Measurements from ENCODE around the gene HSPA13. TPM values are rescaled to one million over a fixed set of nuclear protein-coding genes. Genes with fewer than 3 reads are reported as not detected.

HSPA13 gene
- polyA plus RNA-seq, 1 of the 3 experiments (the other 2 are of a cell fraction): 10.5 TPM

DNA sequence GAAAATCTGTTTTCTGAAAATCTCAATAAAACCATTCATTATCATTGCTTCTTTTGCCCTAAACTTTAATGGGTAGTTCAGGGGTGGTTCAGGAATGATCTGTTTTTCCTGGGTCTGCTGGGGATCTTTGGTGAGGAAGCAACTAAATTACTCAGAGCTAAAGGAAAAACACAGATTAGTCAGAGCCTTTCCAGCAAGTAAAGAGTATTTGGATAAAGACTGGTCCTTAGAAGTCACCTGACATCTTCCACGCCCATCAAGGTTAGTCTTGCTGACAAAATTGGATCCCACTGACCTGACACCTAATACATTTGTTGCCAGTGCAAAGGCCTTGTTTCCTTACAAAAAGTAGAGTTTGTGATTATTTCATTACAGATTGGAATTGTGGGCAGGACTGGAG is 24.2 kb downstream of the HSPA13 start:
- Histone ChIP-seq H3F3A (replicated peaks; ENCODE audit: insufficient read depth) (no peaks in the 10 kb centered on the region), H2AFZ (ENCODE audit: low read depth) (no peak overlapping the region), H3K4me2 (no peak overlapping the region), H3K9me3 (no peaks in the 10 kb centered on the region; the same call in 1 of the 2 replicates), H3K79me2 (ENCODE audit: insufficient read depth) (no peaks in the 10 kb centered on the region), H3K36me3 (replicated peaks in 1 of 2; ENCODE audit: control insufficient read depth in 1 of 2, insufficient read depth in 2 of 2, low read length in 1 of 2) (no peaks in the 10 kb centered on the region), H3K4me3 (ENCODE audit: low read depth in 2 of 2, low read length in 1 of 2) (no peak overlapping the region), H3K4me1 (ENCODE audit: control insufficient read depth in 1 of 2, insufficient read depth in 2 of 2, low read depth in 1 of 2, low read length in 1 of 2) (no peaks in the 10 kb centered on the region), H4K20me1 (ENCODE audit: insufficient read depth) (no peaks in the 10 kb centered on the region), H3K9ac (no peak overlapping the region), H3K9me2 (no peaks in the 10 kb centered on the region), H3K27me3 (ENCODE audit: insufficient read depth) (no peaks in the 10 kb centered on the region; the same call in 1 of the 2 replicates), H3K27ac (ENCODE audit: low read depth in 2 of 2, low read length in 1 of 2) (no peak overlapping the region)
- DNase-seq: no peak
- POLR2A ChIA-PET: no interaction called here
- TF ChIP-seq FOXJ3 (CRISPR knock-in tag; IDR thresholded peaks at IDR 0.05) (no peak), GATA2 (CRISPR knock-in tag; IDR thresholded peaks at IDR 0.05) (no peak), YY1 (IDR thresholded peaks at IDR 0.05; ENCODE audit: low read depth) (no peak), FOXM1 (IDR thresholded peaks at IDR 0.05; ENCODE audit: low read depth) (no peak), RCOR1 (IDR thresholded peaks at IDR 0.05; ENCODE audit: low read length) (no peak), FOSL2 (IDR thresholded peaks at IDR 0.05; ENCODE audit: borderline replicate concordance, low read depth) (no peak), NFIC (IDR thresholded peaks at IDR 0.05; ENCODE audit: borderline replicate concordance) (no peak), NRF1 (IDR thresholded peaks at IDR 0.05; ENCODE audit: low read depth, low read length) (no peak), SMC3 (IDR thresholded peaks at IDR 0.05; ENCODE audit: low read depth, low read length) (no peak), TCF12 (IDR thresholded peaks at IDR 0.05) (no peak), TAF1 (IDR thresholded peaks at IDR 0.05; ENCODE audit: borderline replicate concordance, low read depth, low read length) (no peak), MXI1 (IDR thresholded peaks at IDR 0.05; ENCODE audit: low read depth, low read length) (no peak), EP300 (IDR thresholded peaks at IDR 0.05; ENCODE audit: borderline replicate concordance in 1 of 2, low read depth in 1 of 2, low read length in 1 of 2) (no peak)
- TF ChIP-seq, protein P1, sequence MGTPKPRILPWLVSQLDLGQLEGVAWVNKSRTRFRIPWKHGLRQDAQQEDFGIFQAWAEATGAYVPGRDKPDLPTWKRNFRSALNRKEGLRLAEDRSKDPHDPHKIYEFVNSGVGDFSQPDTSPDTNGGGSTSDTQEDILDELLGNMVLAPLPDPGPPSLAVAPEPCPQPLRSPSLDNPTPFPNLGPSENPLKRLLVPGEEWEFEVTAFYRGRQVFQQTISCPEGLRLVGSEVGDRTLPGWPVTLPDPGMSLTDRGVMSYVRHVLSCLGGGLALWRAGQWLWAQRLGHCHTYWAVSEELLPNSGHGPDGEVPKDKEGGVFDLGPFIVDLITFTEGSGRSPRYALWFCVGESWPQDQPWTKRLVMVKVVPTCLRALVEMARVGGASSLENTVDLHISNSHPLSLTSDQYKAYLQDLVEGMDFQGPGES (IDR thresholded peaks at IDR 0.05; ENCODE audit: low read depth, low read length): no peak
- TF ChIP-seq, protein P2, sequence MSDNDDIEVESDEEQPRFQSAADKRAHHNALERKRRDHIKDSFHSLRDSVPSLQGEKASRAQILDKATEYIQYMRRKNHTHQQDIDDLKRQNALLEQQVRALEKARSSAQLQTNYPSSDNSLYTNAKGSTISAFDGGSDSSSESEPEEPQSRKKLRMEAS (IDR thresholded peaks at IDR 0.05; ENCODE audit: low read depth): no peak
- TF ChIP-seq, protein P3, sequence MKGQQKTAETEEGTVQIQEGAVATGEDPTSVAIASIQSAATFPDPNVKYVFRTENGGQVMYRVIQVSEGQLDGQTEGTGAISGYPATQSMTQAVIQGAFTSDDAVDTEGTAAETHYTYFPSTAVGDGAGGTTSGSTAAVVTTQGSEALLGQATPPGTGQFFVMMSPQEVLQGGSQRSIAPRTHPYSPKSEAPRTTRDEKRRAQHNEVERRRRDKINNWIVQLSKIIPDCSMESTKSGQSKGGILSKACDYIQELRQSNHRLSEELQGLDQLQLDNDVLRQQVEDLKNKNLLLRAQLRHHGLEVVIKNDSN (IDR thresholded peaks at IDR 0.05; ENCODE audit: borderline replicate concordance, low read depth): no peak
- TF ChIP-seq, protein P4, sequence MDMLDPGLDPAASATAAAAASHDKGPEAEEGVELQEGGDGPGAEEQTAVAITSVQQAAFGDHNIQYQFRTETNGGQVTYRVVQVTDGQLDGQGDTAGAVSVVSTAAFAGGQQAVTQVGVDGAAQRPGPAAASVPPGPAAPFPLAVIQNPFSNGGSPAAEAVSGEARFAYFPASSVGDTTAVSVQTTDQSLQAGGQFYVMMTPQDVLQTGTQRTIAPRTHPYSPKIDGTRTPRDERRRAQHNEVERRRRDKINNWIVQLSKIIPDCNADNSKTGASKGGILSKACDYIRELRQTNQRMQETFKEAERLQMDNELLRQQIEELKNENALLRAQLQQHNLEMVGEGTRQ (IDR thresholded peaks at IDR 0.05; ENCODE audit: borderline replicate concordance, low read depth, low read length): no peak
- CTCF ChIA-PET: no interaction called here
- WGBS (ENCODE audit: low lambda C conversion rate): 7% methylated on average over 1 of the region's 1 CpG
